ENCODE results near the gene TEX36.
"Not testable (repeated sequence)": the region's sequence is repeated elsewhere in the genome, so short reads cannot be mapped to it uniquely, and the experiment has no call there.

The TEX36 gene

DNA sequence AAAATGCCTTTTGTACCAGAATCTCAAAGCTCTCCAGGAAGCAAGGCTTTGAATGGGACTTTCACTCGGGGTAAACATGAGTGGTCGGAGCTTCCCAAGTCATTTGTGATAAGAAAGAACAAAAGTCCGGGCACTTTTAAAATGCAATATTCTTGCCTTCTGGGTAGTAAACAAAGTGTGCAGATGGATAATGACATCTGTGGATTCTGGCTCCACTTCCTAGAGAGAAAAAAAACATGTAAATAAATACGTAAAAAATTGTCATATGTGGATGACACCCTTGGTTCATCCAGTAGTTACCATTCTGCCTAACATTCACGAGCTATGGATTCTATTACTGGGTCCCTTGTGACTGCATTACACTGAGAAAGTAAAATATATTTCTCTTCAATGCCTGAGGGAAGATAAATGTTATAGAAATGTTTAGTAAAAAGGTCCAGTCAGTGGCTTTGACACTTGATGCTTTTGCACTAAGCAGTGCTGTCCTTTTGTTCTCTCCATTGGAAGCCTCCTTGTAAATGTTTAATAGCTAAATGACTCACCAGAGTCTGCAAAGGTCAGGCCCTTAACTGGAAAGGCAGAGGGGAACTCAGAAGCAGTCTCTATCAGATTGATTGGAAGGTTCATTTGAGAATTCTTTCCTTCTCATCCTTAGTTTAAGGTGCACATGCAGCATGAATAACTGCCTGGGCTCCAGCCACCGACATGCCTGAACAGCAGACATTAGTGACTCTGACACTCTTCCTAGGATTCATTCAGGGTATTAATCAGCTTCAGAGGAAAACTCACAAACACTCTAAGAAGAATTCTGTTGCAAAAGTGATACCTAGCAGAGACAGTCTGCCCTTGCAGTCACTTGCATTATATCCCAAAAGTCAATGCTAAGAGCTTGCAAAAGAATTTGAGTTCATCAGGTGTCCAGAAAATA, 24.8 kb upstream of the TEX36 start:
- no peak for TF ChIP-seq POLR2A (IDR thresholded peaks at IDR 0.05; ENCODE audit: extremely low read depth, insufficient read length)
- peak; percentile 26 for DNase-seq (ENCODE audit: low read depth)
- H3K4me3 ChIP-seq (ENCODE audit: low read depth, low read length), result no peak overlapping the region

GRCh38 chr10:125700355-125700911, 17.5 kb upstream of the TEX36 start:
- H3K4me3 ChIP-seq (ENCODE audit: low read depth, low read length), result no peak overlapping the region
- DNase-seq (ENCODE audit: low read depth), result peak; percentile 34

GRCh38 chr10:125699562-125700143, 16.7 kb upstream of the TEX36 start:
- TF ChIP-seq, protein P1, sequence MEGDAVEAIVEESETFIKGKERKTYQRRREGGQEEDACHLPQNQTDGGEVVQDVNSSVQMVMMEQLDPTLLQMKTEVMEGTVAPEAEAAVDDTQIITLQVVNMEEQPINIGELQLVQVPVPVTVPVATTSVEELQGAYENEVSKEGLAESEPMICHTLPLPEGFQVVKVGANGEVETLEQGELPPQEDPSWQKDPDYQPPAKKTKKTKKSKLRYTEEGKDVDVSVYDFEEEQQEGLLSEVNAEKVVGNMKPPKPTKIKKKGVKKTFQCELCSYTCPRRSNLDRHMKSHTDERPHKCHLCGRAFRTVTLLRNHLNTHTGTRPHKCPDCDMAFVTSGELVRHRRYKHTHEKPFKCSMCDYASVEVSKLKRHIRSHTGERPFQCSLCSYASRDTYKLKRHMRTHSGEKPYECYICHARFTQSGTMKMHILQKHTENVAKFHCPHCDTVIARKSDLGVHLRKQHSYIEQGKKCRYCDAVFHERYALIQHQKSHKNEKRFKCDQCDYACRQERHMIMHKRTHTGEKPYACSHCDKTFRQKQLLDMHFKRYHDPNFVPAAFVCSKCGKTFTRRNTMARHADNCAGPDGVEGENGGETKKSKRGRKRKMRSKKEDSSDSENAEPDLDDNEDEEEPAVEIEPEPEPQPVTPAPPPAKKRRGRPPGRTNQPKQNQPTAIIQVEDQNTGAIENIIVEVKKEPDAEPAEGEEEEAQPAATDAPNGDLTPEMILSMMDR (IDR thresholded peaks at IDR 0.05; ENCODE audit: low read depth, low read length), result no peak
- no peak for TF ChIP-seq MAX (IDR thresholded peaks at IDR 0.05; ENCODE audit: low read depth, low read length)
- TF ChIP-seq POLR2A (IDR thresholded peaks at IDR 0.05; ENCODE audit: extremely low read depth, insufficient read length), result no peak
- no peak for TF ChIP-seq MYC (IDR thresholded peaks at IDR 0.05; ENCODE audit: low read depth, low read length)
- no peak for DNase-seq (ENCODE audit: low read depth)
- no peak overlapping the region for H3K4me3 ChIP-seq (ENCODE audit: low read depth, low read length)

More at GRCh38 chr10:125700355-125700911, 17.5 kb upstream of the TEX36 start:
- TF ChIP-seq, protein P1 (IDR thresholded peaks at IDR 0.05; ENCODE audit: low read depth, low read length), result no peak
- TF ChIP-seq POLR2A (IDR thresholded peaks at IDR 0.05; ENCODE audit: extremely low read depth, insufficient read length) (no peak), MYC (IDR thresholded peaks at IDR 0.05; ENCODE audit: low read depth, low read length) (no peak), MAX (IDR thresholded peaks at IDR 0.05; ENCODE audit: low read depth, low read length) (no peak)

- no peak for TF ChIP-seq POLR2A (IDR thresholded peaks at IDR 0.05; ENCODE audit: extremely low read depth, insufficient read length)
- TF ChIP-seq, protein P1 (IDR thresholded peaks at IDR 0.05; ENCODE audit: low read depth, low read length), result no peak
- no peak for TF ChIP-seq MYC (IDR thresholded peaks at IDR 0.05; ENCODE audit: low read depth, low read length)
- no peak for TF ChIP-seq MAX (IDR thresholded peaks at IDR 0.05; ENCODE audit: low read depth, low read length)
- no peak for DNase-seq (ENCODE audit: low read depth)
- no peak overlapping the region for H3K4me3 ChIP-seq (ENCODE audit: low read depth, low read length)
These were observed 15.6 kb upstream of the TEX36 start for GRCh38 chr10:125698481-125698998.

DNA sequence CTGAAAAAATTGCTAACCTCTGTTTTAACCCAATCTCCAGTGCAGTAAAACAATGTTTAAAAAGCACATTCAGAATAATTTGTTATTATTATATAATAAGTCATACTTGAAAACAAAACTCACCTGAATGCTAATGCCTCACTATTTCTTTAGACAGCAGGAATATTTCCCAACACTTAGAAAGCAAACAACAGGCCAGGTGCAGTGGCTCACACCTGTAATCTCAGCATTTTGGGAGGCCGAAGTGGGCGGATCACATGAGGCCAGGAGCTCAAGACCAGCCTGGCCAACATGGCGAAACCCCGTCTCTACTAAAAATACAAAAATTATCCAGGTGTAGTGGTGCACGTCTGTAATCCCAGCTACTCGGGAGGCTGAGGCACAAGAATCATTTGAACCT, 13.9 kb upstream of the TEX36 start:
- not testable (repeated sequence) for H3K4me3 ChIP-seq (ENCODE audit: low read depth, low read length)

GRCh38 chr10:125694883-125695282, 11.9 kb upstream of the TEX36 start:
- no peak overlapping the region for H3K4me3 ChIP-seq (ENCODE audit: low read depth, low read length)
- no peak for TF ChIP-seq MYC (IDR thresholded peaks at IDR 0.05; ENCODE audit: low read depth, low read length)
- TF ChIP-seq, protein P1 (IDR thresholded peaks at IDR 0.05; ENCODE audit: low read depth, low read length), result no peak
- no peak for TF ChIP-seq MAX (IDR thresholded peaks at IDR 0.05; ENCODE audit: low read depth, low read length)
- TF ChIP-seq POLR2A (IDR thresholded peaks at IDR 0.05; ENCODE audit: extremely low read depth, insufficient read length), result no peak
- DNase-seq (ENCODE audit: low read depth), result no peak

More for the DNA sequence above, 13.9 kb upstream of the TEX36 start:
- DNase-seq (ENCODE audit: low read depth), result not testable (repeated sequence)
